ENCODE measurements around the gene STX17.
A peak's percentile ranks its signal among the peaks of the same experiment; 100 is the strongest.
"Not testable (repeated sequence)": the region's sequence is repeated elsewhere in the genome, so short reads cannot be mapped to it uniquely, and the experiment has no call there.

STX17 gene

GRCh38 chr9:99906403-99907207 is at the start of gene STX17:
TSS of gene STX17 (plus strand) at chr9:99906654. CDS start at chr9:99915240, 8,586 bp downstream.
- peak; percentile 67 for DNase-seq (ENCODE audit: low spot score)

- DNase-seq (ENCODE audit: low spot score), result not testable (repeated sequence)
These were observed 48.9 kb upstream of the STX17 start for GRCh38 chr9:99857576-99857975.

- no peak for DNase-seq (ENCODE audit: low spot score)
These were observed 48.4 kb upstream of the STX17 start for GRCh38 chr9:99858087-99858486.

GRCh38 chr9:99859243-99859980 is 47.0 kb upstream of the STX17 start:
- no peak for DNase-seq (ENCODE audit: low spot score)

- no peak for DNase-seq (ENCODE audit: low spot score)
These were observed 46.2 kb upstream of the STX17 start for GRCh38 chr9:99860266-99860665.

GRCh38 chr9:99863955-99864354 is 42.5 kb upstream of the STX17 start:
- DNase-seq (ENCODE audit: low spot score), result no peak

- no peak for DNase-seq (ENCODE audit: low spot score)
These were observed 40.1 kb upstream of the STX17 start for GRCh38 chr9:99866398-99866797.

GRCh38 chr9:99867536-99867935 is 38.9 kb upstream of the STX17 start:
- DNase-seq (ENCODE audit: low spot score), result peak; percentile 39

GRCh38 chr9:99867968-99868367 is 38.5 kb upstream of the STX17 start:
- peak; percentile 70 for DNase-seq (ENCODE audit: low spot score)

GRCh38 chr9:99868845-99869244 is 37.6 kb upstream of the STX17 start:
- peak; percentile 62 for DNase-seq (ENCODE audit: low spot score)

- no peak for DNase-seq (ENCODE audit: low spot score)
These were observed 36.3 kb upstream of the STX17 start for GRCh38 chr9:99870126-99870525.

GRCh38 chr9:99873531-99873930 is 32.9 kb upstream of the STX17 start:
- DNase-seq (ENCODE audit: low spot score), result no peak

- DNase-seq (ENCODE audit: low spot score), result no peak
These were observed 32.4 kb upstream of the STX17 start for GRCh38 chr9:99873943-99874584.

- no peak for DNase-seq (ENCODE audit: low spot score)
These were observed 30.3 kb upstream of the STX17 start for GRCh38 chr9:99876190-99876589.

- DNase-seq (ENCODE audit: low spot score), result no peak
These were observed 27.8 kb upstream of the STX17 start for GRCh38 chr9:99878651-99879050.

- no peak for DNase-seq (ENCODE audit: low spot score)
These were observed 24.7 kb upstream of the STX17 start for GRCh38 chr9:99881769-99882168.

- no peak for DNase-seq (ENCODE audit: low spot score)
These were observed 20.7 kb upstream of the STX17 start for GRCh38 chr9:99885747-99886146.

GRCh38 chr9:99889120-99889519 is 17.3 kb upstream of the STX17 start:
- DNase-seq (ENCODE audit: low spot score), result no peak

GRCh38 chr9:99894826-99895225 is 11.6 kb upstream of the STX17 start:
- no peak for DNase-seq (ENCODE audit: low spot score)

- no peak for DNase-seq (ENCODE audit: low spot score)
These were observed 10.9 kb upstream of the STX17 start for GRCh38 chr9:99895510-99895909.

GRCh38 chr9:99896119-99896518 is 10.3 kb upstream of the STX17 start:
- DNase-seq (ENCODE audit: low spot score), result no peak

- no peak for DNase-seq (ENCODE audit: low spot score)
These were observed 3.1 kb upstream of the STX17 start for GRCh38 chr9:99903393-99903792.

- DNase-seq (ENCODE audit: low spot score), result no peak
These were observed 536 bp upstream of the STX17 start for GRCh38 chr9:99905833-99906402.

Measured in activated CD4-positive, alpha-beta T cell treated with anti-CD3 and anti-CD28 coated beads, Interleukin-2, Interleukin-4, amounts not matched to agents 100 ng/mL and 50 ng/mL, durations not matched to agents 16 hours and 8 hours (primary cell).